Esophagus muscularis mucosa (tissue), 4 donors: ENCODE data around the gene CSTB. TPM values are rescaled to one million over a fixed set of nuclear protein-coding genes. Genes with fewer than 3 reads are reported as not detected.

Experiments used
- DNase-seq: peaks from one replicate; pipeline ENCODE4 v3.0.0-alpha.2; 2017; ENCODE audit errors: extremely low spot score
- H3K27ac ChIP-seq, 4 donors: fragments of 200-600 bp; sonication (generic); replicated peaks in 1 of 4; 1 replicate in 3 of 4; 2 replicates in 1 of 4; pipeline ENCODE4 v1.5.1; 2016 to 2019; ENCODE audit warnings: mild to moderate bottlenecking in 1 of 4
- H3K27me3 ChIP-seq, 4 donors: fragments of 200-600 bp; sonication (generic); one replicate each; pipeline versions ENCODE4 v1.5.1 to v1.6.0; 2016 to 2019
- H3K36me3 ChIP-seq, 4 donors: fragments of 200-600 bp; sonication (generic); one replicate each; pipeline ENCODE4 v1.5.1; 2016 to 2019
- H3K4me1 ChIP-seq, 4 donors: fragments of 200-600 bp; sonication (generic); one replicate each; pipeline ENCODE4 v1.5.1; 2016 to 2019
- H3K4me3 ChIP-seq, 4 donors: fragments of 200-600 bp; sonication (generic); 1 replicate in 2 of 4; 2 replicates in 2 of 4; pipeline ENCODE4 v1.5.1; 2016 to 2019; ENCODE audit warnings: mild to moderate bottlenecking in 4 of 4, moderate library complexity in 1 of 4
- H3K9me3 ChIP-seq, 4 donors: fragments of 200-600 bp; sonication (generic); 1 replicate in 3 of 4; 2 replicates in 1 of 4; pipeline ENCODE4 v1.5.1; 2016 to 2019
- CTCF ChIP-seq, 3 experiments: fragments of 200-600 bp in 2 of 3; fragments of 450-650 bp in 1 of 3; sonication (generic) in 2 of 3; IDR thresholded peaks; one replicate each; pipeline ENCODE4 v1.5.1; 2017 to 2019; ENCODE audit warnings: antibody characterized with exemption in 3 of 3, mild to moderate bottlenecking in 2 of 3, moderate library complexity in 1 of 3
- EP300 ChIP-seq: sonication (generic); formaldehyde crosslinking; IDR thresholded peaks from one replicate; pipeline ENCODE4 v1.6.1; 2017; ENCODE audit warnings: antibody characterized with exemption
- POLR2A ChIP-seq: fragments of 450-650 bp; IDR thresholded peaks from one replicate; pipeline ENCODE4 v1.6.1; 2017; ENCODE audit warnings: antibody characterized with exemption, moderate library complexity, mild to moderate bottlenecking, low read depth
- POLR2AphosphoS5 ChIP-seq, 2 donors: sonication (generic); formaldehyde crosslinking; IDR thresholded peaks; one replicate each; pipeline ENCODE4 v1.6.1; 2017; ENCODE audit warnings: antibody characterized with exemption in 2 of 2
- WGBS: methylation state at CpG from one replicate; pipeline ENCODE4 v1.1.5; 2018; 5-methylcytosine and 5-hydroxymethylcytosine counted together
- intact Hi-C: fragments of 100-400 bp; cut with DNase I; formaldehyde crosslinking; loops from one replicate; pipeline ENCODE4 v1.15.1; 2023
- total RNA-seq, 4 donors: library from RNA; depleted of rRNA; stranded (reverse); fragments of >200 nt; gene quantifications; one replicate each; pipeline versions ENCODE4 v1.1.0 to v1.2.1, GENCODE V29; 2016

The CSTB gene
- total RNA-seq, 4 donors from 2014 or later, result 5.0 to 21.1 (median 8.1) TPM

DNA sequence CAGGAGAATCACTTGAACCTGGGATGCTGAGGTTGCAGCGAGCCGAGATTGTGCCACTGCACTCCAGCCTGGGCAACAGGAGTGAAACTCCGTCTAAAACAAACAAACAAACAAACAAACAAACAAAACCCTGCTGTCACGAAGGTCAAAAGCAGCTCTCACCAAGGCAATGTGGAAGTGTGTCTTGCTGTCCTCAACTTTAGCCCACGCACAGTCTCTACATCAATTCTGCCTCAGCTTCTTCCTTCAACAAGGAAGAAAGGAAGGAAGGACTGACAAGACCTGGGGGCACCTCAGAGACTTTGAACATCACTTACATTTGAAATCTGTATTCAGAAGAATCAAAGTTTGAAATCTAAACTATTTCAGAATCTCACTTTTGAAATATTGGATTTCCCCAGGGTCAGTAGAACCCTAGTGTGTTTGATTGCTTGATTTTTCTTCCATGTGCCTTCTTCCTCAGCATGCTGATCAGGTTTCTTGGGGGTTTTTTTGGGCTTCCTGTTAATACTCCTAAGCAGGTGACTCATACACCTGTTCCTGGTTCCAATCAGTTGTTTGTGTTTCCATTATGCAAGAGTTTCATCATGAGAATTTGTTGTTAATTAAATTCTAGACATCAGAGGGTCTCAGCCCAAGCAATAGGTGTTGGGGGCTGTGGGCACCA, 6.5 kb upstream of the CSTB start:
- H3K4me3 ChIP-seq, result no peak overlapping the region
- TF ChIP-seq POLR2A (no peak), EP300 (no peak), POLR2AphosphoS5 (IDR thresholded peaks at IDR 0.05) (no peak), CTCF (IDR thresholded peaks at IDR 0.05) (no peak)
- H3K9me3 ChIP-seq, result no peaks in the 10 kb centered on the region
- H3K27me3 ChIP-seq, result no peaks in the 10 kb centered on the region
- WGBS, result 64% methylated on average over 5 of the region's 5 CpGs
- H3K36me3 ChIP-seq, result no peaks in the 10 kb centered on the region
- intact Hi-C loops, result no loop called here
- no peak overlapping the region for H3K27ac ChIP-seq
- no peaks in the 10 kb centered on the region for H3K4me1 ChIP-seq
- DNase-seq, result no peak

DNA sequence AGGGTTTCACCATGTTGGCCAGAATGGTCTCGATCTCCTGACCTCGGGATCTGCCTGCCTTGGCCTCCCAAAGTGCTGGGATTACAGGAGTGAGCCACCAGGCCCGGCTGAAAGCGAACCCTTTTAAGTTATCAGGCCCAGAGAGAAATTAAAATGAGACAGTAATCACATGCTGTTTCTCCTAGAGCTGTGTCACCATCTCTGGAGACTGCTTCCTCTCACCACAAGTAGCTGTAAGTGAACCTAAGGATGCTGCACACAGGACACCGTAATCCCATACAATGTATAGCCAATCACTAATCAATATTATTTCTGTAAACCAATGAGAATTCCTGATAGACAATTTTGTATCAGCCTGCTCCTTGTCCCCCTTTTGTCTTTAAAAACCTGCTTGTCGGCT, 5.7 kb upstream of the CSTB start:
- Histone ChIP-seq H3K4me3 (no peak overlapping the region), H3K27me3 (no peaks in the 10 kb centered on the region), H3K4me1 (peaks cover 0 to 2% (median under 1%) of the 10 kb centered on the region in 4 donors), H3K27ac (no peak overlapping the region), H3K36me3 (no peaks in the 10 kb centered on the region), H3K9me3 (no peaks in the 10 kb centered on the region)
- DNase-seq, result no peak
- intact Hi-C loops, result no loop called here
- WGBS, result 93% methylated on average over 6 of the region's 6 CpGs
- TF ChIP-seq EP300 (no peak), POLR2A (no peak), CTCF (IDR thresholded peaks at IDR 0.05) (no peak), POLR2AphosphoS5 (IDR thresholded peaks at IDR 0.05) (no peak)

DNA sequence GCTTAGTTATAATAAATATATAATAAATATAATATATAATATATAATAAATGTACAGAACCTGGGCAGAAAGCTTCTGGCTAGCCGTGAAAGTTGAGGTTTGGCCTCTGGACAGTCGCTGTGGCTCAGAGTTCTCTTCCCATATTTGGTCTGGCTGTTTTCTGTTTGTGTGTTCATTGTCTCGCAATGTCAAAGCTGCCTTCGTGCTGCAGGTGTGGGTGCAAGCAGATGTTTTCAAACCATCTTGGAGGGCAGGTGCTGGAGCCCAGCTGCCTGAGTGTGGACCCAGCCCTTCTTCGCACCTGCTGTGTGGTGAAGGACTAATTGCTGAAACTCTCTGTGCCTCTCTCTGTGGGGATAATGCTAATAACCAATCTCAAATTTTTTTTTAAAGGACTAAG, 3.6 kb upstream of the CSTB start:
- H3K4me1 ChIP-seq, result peaks cover 8 to 16% (median 12%) of the 10 kb centered on the region in 4 donors
- WGBS, result 83% methylated on average over 5 of the region's 5 CpGs
- no peaks in the 10 kb centered on the region for H3K27me3 ChIP-seq
- H3K9me3 ChIP-seq, result no peaks in the 10 kb centered on the region
- no peak for DNase-seq
- peaks cover 0 to under 1% (median 0%) of the 10 kb centered on the region in 4 donors for H3K36me3 ChIP-seq
- no peak overlapping the region for H3K4me3 ChIP-seq
- TF ChIP-seq POLR2A, result no peak
- TF ChIP-seq EP300, result no peak
- TF ChIP-seq CTCF (IDR thresholded peaks at IDR 0.05), result no peak
- no peak for TF ChIP-seq POLR2AphosphoS5 (IDR thresholded peaks at IDR 0.05)
- H3K27ac ChIP-seq, result no peak overlapping the region
- intact Hi-C loops, result loop anchor here (5.0 kb wide), 1 partner anchor 52 kb away; no protein-coding TSS in a partner anchor

- 53% methylated on average over 19 of the region's 20 CpGs for WGBS
- Histone ChIP-seq H3K36me3 (peaks cover 6 to 10% (median 8%) of the 10 kb centered on the region in 4 donors), H3K4me3 (no peak overlapping the region), H3K27ac (no peak overlapping the region), H3K4me1 (peaks cover 13 to 21% (median 19%) of the 10 kb centered on the region in 4 donors), H3K27me3 (no peaks in the 10 kb centered on the region), H3K9me3 (no peaks in the 10 kb centered on the region)
- DNase-seq, result no peak
- no peak for TF ChIP-seq EP300
- intact Hi-C loops, result loop anchor here (5.0 kb wide), 1 partner anchor 51 kb away; no protein-coding TSS in a partner anchor
Measured at GRCh38 chr21:43778469-43779335, 2.6 kb upstream of the CSTB start.

- 87% methylated on average over 5 of the region's 5 CpGs for WGBS
- intact Hi-C loops, result loop anchor here (5.0 kb wide), 1 partner anchor 51 kb away; no protein-coding TSS in a partner anchor
- no peak overlapping the region for H3K27ac ChIP-seq
- H3K4me3 ChIP-seq, result no peak overlapping the region
- peaks cover 13 to 21% (median 20%) of the 10 kb centered on the region in 4 donors for H3K4me1 ChIP-seq
- H3K36me3 ChIP-seq, result peaks cover 14 to 18% (median 15%) of the 10 kb centered on the region in 4 donors
- DNase-seq, result no peak
- no peaks in the 10 kb centered on the region for H3K27me3 ChIP-seq
- TF ChIP-seq CTCF (IDR thresholded peaks at IDR 0.05), result no peak
- TF ChIP-seq POLR2AphosphoS5 (IDR thresholded peaks at IDR 0.05), result no peak
- TF ChIP-seq EP300, result no peak
- no peak for TF ChIP-seq POLR2A
- H3K9me3 ChIP-seq, result no peaks in the 10 kb centered on the region
Measured at GRCh38 chr21:43777953-43778352, 1.8 kb upstream of the CSTB start.
